ENCODE results near the gene TMEM179B.
"Not testable (repeated sequence)": the region's sequence is repeated elsewhere in the genome, so short reads cannot be mapped to it uniquely, and the experiment has no call there.

- TF ChIP-seq CTCF (conservative IDR thresholded peaks at IDR 0.05 in 1 of 2, IDR thresholded peaks at IDR 0.05 in 1 of 2; ENCODE audit: extremely low read depth in 1 of 2, insufficient read depth in 1 of 2, low read depth in 1 of 2, low read length in 2 of 2); EZH2 (IDR thresholded peaks at IDR 0.05; ENCODE audit: borderline replicate concordance, low read length): not testable (repeated sequence)
These were observed 40.9 kb downstream of the TMEM179B start for GRCh38 chr11:62828130-62828529.

All from mammary epithelial cell (primary cell).